ENCODE results near the gene PDZRN4.
"Not testable (repeated sequence)": the region's sequence is repeated elsewhere in the genome, so short reads cannot be mapped to it uniquely, and the experiment has no call there.

The PDZRN4 gene

DNA sequence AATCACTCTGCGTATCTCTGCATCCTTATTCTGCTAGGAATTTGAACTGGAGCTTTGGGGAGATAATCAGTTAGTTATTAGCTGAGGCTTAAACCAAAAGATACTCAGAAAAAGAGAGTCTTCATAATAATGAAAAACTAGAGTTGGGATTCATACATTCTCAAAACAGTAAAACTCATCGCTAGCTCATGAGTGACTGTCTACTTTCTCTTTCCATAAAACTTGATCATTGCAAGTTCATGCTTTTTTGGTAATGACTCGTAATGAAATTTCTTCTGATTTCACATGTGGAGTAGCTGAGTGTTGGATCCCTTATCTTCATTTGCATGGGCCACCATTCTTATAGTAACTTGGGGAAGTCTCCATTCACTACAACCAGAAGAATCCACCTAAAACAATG lies 397.7 kb downstream of the PDZRN4 start:
- H3K36me3 Mint-ChIP-seq (ENCODE audit: insufficient read depth), result no peaks in the 10 kb centered on the region
- H3K4me3 Mint-ChIP-seq, result no peak overlapping the region
- no peaks in the 10 kb centered on the region for H3K4me1 Mint-ChIP-seq
- H3K27ac Mint-ChIP-seq (ENCODE audit: low read depth), result no peak overlapping the region
- DNase-seq (ENCODE audit: low spot score in 2 of 2) (no peak), ATAC-seq (replicated peaks; ENCODE audit: extremely low read depth, poor library complexity, severe bottlenecking) (no peak)
- no peaks in the 10 kb centered on the region for H3K27me3 Mint-ChIP-seq
- H3K9me3 Mint-ChIP-seq, result peaks cover 8% of the 10 kb centered on the region

DNA sequence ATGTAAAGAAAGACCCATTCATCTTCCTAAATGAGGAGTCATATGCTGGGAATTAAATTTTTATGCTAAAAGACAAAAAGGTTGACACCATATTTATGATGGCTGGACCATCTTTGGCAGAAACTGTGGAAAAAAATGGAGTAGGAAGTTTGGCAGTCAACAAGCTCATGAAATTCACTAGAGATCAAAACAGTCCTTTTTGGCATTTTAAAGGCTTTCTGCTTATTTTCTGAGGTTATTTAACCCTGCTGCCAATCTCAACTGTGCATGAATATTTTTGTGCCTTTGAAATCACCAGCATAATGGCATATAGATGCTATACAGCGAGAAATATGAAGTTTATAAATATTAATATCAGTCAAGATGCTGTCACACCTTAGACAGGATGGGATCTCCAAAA lies 399.5 kb downstream of the PDZRN4 start:
- Mint-ChIP-seq H3K4me1 (no peaks in the 10 kb centered on the region), H3K27me3 (no peaks in the 10 kb centered on the region), H3K4me3 (no peak overlapping the region), H3K9me3 (peaks cover 6% of the 10 kb centered on the region), H3K27ac (ENCODE audit: low read depth) (no peak overlapping the region), H3K36me3 (ENCODE audit: insufficient read depth) (no peaks in the 10 kb centered on the region)
- DNase-seq (ENCODE audit: low spot score in 2 of 2) (no peak), ATAC-seq (replicated peaks; ENCODE audit: extremely low read depth, poor library complexity, severe bottlenecking) (no peak)

DNA sequence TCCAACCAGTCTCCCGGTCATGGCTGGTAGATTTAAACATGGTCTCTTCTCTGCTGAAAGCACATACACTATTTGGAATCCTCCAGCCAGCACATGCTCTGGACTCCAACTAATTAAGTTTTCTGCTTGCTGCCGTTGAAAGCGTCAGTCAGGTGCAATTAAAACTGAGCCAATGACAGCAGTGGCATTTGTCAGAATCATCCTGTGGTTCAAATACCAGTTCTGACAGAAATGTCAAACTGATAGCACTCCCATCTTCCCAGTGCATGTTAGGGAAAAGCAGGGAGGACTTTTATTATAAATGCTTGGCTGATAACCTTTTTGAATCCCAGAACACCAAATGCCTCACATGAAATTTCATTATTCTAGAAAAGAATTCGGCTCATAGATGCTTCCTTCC lies 401.8 kb downstream of the PDZRN4 start:
- Mint-ChIP-seq H3K27ac (ENCODE audit: low read depth) (no peak overlapping the region), H3K36me3 (ENCODE audit: insufficient read depth) (no peaks in the 10 kb centered on the region), H3K4me1 (no peaks in the 10 kb centered on the region), H3K9me3 (peaks cover 6% of the 10 kb centered on the region), H3K27me3 (no peaks in the 10 kb centered on the region), H3K4me3 (no peak overlapping the region)
- DNase-seq (ENCODE audit: low spot score in 2 of 2), result no peak
- ATAC-seq (replicated peaks; ENCODE audit: extremely low read depth, poor library complexity, severe bottlenecking), result no peak

DNA sequence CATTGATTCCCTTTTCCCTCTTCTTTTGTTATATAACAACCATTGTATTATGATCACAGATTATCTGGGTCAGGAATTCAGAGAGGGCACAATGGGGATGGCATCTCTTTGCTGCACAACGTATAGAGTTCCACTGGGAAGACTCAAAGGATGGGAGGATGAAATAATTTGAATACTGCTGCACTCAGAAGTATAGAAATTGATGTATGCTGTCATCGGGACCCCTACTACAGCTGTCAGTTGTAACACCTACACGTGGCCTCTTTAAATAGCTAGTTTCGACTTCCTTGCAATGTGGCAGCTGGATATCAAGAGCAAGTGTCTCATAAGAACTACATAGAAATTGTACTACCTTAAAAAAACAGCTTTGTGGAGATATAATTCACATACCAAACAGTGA lies 408.1 kb downstream of the PDZRN4 start:
- Mint-ChIP-seq H3K9me3 (no peaks in the 10 kb centered on the region), H3K27me3 (no peaks in the 10 kb centered on the region), H3K4me1 (no peaks in the 10 kb centered on the region), H3K36me3 (ENCODE audit: insufficient read depth) (no peaks in the 10 kb centered on the region), H3K27ac (ENCODE audit: low read depth) (no peak overlapping the region), H3K4me3 (no peak overlapping the region)
- no peak for ATAC-seq (replicated peaks; ENCODE audit: extremely low read depth, poor library complexity, severe bottlenecking)
- DNase-seq (ENCODE audit: low spot score in 2 of 2), result no peak

DNA sequence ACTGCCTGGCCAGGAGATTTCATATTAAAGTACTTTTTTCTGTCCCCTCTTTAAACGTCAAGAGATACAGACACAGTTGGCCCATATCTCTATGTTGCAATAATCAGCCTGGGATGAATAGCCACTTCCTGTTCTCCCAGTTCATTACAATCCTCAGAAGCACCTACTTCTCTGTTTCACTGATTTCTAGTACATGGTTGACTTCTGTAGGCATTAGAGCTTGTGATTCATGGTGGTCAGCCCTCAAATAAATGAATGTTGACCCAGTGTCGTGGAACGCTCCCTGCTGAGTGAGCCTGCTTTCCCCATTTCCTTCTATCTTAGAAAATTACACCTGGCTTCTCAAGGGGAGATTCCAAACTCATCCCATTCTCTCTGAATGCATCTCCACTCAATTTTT lies 416.7 kb downstream of the PDZRN4 start:
- Mint-ChIP-seq H3K27me3 (no peaks in the 10 kb centered on the region), H3K9me3 (no peaks in the 10 kb centered on the region), H3K4me3 (no peak overlapping the region), H3K4me1 (no peaks in the 10 kb centered on the region), H3K27ac (ENCODE audit: low read depth) (no peak overlapping the region), H3K36me3 (ENCODE audit: insufficient read depth) (no peaks in the 10 kb centered on the region)
- DNase-seq (ENCODE audit: low spot score in 2 of 2) (no peak), ATAC-seq (replicated peaks; ENCODE audit: extremely low read depth, poor library complexity, severe bottlenecking) (no peak)

DNA sequence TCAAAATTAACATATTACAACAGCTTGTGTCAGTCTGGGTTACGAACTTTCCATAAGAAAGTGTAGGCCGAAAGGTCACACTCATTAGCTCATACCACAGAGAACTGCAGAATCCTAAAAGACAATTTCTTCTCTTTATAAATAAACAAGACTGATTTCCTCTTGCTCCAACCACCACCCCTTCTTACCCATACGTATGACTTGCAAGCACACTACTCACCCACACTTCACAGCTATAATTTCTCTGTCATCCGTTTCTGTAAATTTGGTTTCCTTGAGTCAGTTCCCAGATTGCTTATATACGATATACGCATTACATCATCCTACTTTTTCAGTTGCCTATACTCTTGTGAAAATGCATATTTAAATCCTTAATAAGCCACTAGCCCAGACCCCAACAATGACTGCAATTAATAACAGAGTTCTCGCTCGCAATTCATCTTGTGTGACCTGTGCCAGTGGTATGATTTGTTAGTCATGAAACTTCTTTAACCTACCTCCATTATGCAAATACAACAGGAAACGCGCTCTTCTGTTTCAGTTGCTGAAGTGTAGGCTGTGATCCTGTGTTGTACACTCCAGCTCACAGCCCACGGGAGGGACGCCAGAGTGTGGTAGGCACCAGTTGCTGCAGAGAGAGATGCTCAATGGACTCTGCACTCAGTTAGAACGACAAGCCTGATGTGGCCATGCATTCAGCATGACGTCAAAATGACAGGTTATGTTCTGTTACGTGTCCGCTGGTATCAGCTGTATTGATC lies 417.6 kb downstream of the PDZRN4 start:
- H3K27ac Mint-ChIP-seq (ENCODE audit: low read depth), result no peak overlapping the region

DNA sequence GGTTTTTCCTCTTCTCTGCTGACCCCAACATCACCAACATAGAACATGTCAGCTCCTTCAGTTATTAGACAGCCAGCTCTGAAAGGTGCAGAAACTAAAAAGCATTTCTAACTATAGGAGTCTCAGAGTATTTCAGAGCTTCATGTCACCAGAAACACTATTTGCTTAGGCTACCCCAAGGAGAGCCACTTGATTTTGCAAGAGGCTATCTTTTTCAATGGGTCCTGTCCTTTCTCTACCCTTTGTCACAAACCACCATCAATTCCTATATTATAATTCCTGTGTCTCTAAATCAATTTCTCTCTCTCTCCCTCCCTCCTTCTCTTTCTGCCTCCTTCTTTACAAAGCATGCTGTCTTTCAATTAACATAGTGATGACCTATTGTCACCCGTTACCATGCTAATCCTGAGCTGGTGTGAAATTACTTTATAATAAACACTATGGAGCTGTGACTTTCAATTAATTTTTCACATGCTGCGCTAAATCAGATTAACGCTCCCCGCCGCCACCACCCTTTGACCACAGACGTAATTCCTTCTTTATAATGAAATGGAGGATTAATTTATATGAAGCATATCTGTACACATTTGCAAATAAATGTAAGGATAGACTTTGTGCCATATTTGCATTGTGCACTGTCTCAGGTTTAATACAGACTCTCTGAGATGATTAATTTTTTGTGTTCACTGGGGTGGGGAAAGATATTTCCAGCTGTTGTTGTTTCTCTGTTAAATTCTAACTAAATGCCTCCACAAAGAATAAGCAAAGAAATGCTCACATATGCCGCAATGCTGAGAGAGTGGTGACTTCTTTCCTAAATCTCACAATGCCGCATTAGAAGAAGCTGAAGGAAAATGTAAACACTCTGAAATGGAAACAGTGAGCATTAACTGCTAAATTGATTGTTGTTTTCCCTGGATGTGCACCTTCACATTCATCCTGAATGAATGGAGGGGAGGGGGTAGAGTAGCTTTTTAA lies 418.6 kb downstream of the PDZRN4 start:
- no peaks in the 10 kb centered on the region for H3K36me3 Mint-ChIP-seq (ENCODE audit: insufficient read depth)
- H3K4me3 Mint-ChIP-seq, result no peak overlapping the region
- no peak overlapping the region for H3K27ac Mint-ChIP-seq (ENCODE audit: low read depth)
- H3K9me3 Mint-ChIP-seq, result peaks cover 5% of the 10 kb centered on the region
- no peaks in the 10 kb centered on the region for H3K4me1 Mint-ChIP-seq
- H3K27me3 Mint-ChIP-seq, result no peaks in the 10 kb centered on the region
- DNase-seq (ENCODE audit: low spot score in 2 of 2) (no peak), ATAC-seq (replicated peaks; ENCODE audit: extremely low read depth, poor library complexity, severe bottlenecking) (no peak)

More for the DNA sequence above, 417.6 kb downstream of the PDZRN4 start:
- ATAC-seq (replicated peaks; ENCODE audit: extremely low read depth, poor library complexity, severe bottlenecking) (no peak), DNase-seq (ENCODE audit: low spot score in 2 of 2) (no peak)
- H3K27me3 Mint-ChIP-seq, result no peaks in the 10 kb centered on the region
- H3K36me3 Mint-ChIP-seq (ENCODE audit: insufficient read depth), result no peaks in the 10 kb centered on the region
- H3K4me1 Mint-ChIP-seq, result no peaks in the 10 kb centered on the region
- H3K9me3 Mint-ChIP-seq, result no peaks in the 10 kb centered on the region
- no peak overlapping the region for H3K4me3 Mint-ChIP-seq

DNA sequence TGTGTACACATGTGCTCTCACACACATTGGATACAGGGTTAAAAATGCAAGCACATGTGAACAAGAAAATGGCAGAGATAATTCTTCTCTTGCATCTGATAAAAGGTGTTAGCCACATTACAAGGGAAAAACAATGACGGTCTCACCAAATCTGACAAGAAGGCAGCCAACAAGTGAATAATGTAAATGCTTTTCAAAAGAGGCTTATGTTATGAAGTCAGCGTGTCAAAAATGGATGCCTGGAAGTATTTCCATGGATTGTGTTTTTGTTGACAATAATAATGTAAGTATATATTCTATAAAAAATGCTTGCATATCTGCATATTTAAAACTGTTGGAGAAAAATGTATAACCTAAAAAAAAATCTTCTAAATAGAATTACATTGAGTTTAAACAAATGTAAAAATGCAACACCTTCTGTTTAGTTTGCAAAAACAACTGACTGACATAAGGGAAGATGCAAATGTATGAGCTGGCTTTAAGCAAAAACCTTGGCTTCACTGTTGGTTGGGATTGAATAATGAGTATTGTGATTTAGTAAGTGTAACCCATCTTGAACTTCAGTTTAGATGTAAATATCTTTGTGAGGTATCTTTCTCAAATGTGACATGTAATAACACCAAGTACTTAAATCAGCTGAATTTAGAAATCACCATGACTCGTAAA lies 424.9 kb downstream of the PDZRN4 start:
- DNase-seq (ENCODE audit: low spot score in 2 of 2) (no peak), ATAC-seq (replicated peaks; ENCODE audit: extremely low read depth, poor library complexity, severe bottlenecking) (no peak)
- Mint-ChIP-seq H3K4me1 (no peaks in the 10 kb centered on the region), H3K27ac (ENCODE audit: low read depth) (no peak overlapping the region), H3K27me3 (no peaks in the 10 kb centered on the region), H3K4me3 (no peak overlapping the region), H3K36me3 (ENCODE audit: insufficient read depth) (no peaks in the 10 kb centered on the region), H3K9me3 (peaks cover 5% of the 10 kb centered on the region)

DNA sequence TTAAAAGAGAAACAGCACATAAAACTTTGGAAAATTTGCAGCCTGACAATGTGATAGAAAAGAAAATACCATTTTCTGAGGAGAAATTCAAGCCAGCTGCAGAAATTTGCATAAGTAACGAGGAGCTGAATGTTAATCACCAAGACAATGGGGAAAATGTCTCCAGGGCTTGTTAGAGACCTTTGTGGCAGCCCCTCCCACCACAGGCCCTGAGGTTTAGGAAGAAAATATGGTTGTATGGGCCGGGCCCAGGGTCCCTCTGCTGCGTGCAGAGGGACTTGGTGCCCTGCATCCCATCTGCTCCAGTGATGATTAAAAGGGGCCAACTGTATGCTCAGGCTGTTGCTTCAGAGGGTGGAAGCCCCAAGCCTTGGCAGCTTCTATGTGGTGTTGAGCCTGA lies 427.1 kb downstream of the PDZRN4 start:
- not testable (repeated sequence) for H3K27ac Mint-ChIP-seq (ENCODE audit: low read depth); H3K4me1 Mint-ChIP-seq; H3K9me3 Mint-ChIP-seq; H3K36me3 Mint-ChIP-seq (ENCODE audit: insufficient read depth); H3K4me3 Mint-ChIP-seq; DNase-seq (ENCODE audit: low spot score in 2 of 2); ATAC-seq (replicated peaks; ENCODE audit: extremely low read depth, poor library complexity, severe bottlenecking); H3K27me3 Mint-ChIP-seq

DNA sequence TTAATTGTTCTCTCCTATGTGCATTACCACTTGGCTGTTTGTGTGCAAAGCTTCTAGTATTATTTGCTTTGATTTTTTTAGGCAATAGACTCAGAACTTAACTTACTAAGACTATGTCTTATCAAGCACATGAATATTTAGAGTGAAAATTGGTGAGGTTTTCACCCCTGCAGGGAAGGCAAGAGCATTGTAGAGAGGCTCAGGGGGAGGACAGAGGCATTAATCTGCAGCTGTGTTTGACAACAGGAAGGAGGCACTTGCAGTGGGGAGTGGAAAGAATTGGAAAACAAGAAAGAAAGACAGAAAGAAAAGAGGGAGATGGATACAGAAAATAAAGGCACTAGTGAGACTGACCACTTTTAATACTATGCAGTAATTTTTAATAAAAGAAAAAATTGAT lies 431.6 kb downstream of the PDZRN4 start:
- H3K9me3 Mint-ChIP-seq, result no peaks in the 10 kb centered on the region
- no peak overlapping the region for H3K27ac Mint-ChIP-seq (ENCODE audit: low read depth)
- H3K4me3 Mint-ChIP-seq, result no peak overlapping the region
- H3K27me3 Mint-ChIP-seq, result no peaks in the 10 kb centered on the region
- H3K36me3 Mint-ChIP-seq (ENCODE audit: insufficient read depth), result no peaks in the 10 kb centered on the region
- DNase-seq (ENCODE audit: low spot score in 2 of 2) (no peak), ATAC-seq (replicated peaks; ENCODE audit: extremely low read depth, poor library complexity, severe bottlenecking) (no peak)
- no peaks in the 10 kb centered on the region for H3K4me1 Mint-ChIP-seq

DNA sequence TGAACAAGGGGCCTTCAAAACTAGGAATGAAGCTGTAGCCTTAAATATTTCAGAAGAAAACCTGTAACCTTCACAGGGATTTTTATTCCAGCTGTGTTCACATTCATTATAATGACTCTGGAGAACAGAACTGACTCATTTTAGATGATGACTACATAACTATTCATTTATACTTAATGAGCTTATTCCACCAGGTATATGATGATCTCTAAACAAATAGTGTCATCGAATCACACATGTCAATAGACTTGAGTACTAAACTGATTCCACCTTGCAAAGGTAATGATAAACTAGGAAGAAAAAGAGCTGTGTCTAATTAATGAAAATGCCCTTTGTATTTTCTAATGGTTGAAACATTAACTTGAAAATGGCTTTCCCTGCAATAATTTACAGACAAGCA lies 433.2 kb downstream of the PDZRN4 start:
- Mint-ChIP-seq H3K9me3 (no peaks in the 10 kb centered on the region), H3K27ac (ENCODE audit: low read depth) (no peak overlapping the region), H3K36me3 (ENCODE audit: insufficient read depth) (no peaks in the 10 kb centered on the region), H3K27me3 (no peaks in the 10 kb centered on the region), H3K4me1 (no peaks in the 10 kb centered on the region), H3K4me3 (no peak overlapping the region)
- DNase-seq (ENCODE audit: low spot score in 2 of 2) (no peak), ATAC-seq (replicated peaks; ENCODE audit: extremely low read depth, poor library complexity, severe bottlenecking) (no peak)

Data from central memory CD8-positive, alpha-beta T cell (primary cell).